ENCODE results near the gene ZNF718.
A peak's percentile ranks its signal among the peaks of the same experiment; 100 is the strongest.
"Not testable (repeated sequence)": the region's sequence is repeated elsewhere in the genome, so short reads cannot be mapped to it uniquely, and the experiment has no call there.

ZNF718 gene

DNA sequence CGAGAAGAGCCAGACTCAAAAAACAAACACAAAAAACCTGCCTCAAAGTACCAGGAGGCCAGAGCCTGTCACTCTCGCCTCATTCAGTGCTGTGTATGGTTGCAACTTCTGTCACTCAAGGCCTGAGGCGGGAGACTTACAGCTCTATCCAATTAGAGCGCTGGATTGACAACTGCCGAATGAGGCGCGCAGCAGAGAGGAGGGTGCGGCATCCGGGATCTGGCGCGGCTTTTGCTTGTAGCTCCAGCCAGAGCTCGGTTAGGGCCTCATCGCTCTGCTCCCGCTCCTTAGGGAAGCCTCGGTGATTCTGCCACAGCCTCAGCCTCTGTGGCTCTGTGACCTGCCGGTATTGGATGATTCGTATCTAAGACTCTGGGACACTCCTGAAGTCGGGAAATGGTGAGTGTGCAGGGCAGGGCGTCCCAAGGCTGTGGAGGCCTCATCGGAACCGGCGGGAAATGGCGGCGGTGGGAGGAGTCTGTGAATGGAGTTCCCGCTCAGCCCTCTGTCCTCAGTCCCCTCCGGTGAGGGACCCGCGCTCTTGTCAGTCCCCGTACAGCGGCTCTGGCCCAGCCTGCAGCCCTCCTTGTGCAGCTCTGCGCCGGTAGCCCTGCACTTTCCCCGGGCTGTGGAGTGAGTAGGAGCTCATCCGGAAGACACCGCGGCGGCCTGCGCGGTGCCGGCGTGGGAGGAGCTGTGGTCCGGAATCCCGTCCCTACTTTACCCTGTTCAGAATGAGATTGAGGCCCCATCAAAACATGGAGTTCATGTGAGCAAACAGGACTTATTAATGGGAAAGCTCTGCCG lies at the start of gene ZNF718:
TSS of gene ZNF718 (plus strand) at position 227 of the 807 bp plus-strand sequence. CDS start at position 397, 170 bp downstream.
- DNase-seq = peak; percentile 79

DNA sequence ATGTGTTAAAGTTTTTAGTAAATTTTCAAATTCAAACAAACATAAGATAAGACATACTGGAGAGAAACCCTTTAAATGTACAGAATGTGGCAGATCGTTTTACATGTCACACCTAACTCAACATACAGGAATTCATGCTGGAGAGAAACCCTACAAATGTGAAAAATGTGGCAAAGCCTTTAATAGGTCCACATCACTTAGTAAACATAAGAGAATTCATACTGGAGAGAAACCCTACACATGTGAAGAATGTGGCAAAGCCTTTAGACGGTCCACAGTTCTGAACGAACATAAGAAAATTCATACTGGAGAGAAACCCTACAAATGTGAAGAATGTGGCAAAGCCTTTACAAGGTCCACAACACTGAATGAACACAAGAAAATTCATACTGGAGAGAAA lies 38.4 kb upstream of the ZNF718 start:
- DNase-seq = no peak

DNA sequence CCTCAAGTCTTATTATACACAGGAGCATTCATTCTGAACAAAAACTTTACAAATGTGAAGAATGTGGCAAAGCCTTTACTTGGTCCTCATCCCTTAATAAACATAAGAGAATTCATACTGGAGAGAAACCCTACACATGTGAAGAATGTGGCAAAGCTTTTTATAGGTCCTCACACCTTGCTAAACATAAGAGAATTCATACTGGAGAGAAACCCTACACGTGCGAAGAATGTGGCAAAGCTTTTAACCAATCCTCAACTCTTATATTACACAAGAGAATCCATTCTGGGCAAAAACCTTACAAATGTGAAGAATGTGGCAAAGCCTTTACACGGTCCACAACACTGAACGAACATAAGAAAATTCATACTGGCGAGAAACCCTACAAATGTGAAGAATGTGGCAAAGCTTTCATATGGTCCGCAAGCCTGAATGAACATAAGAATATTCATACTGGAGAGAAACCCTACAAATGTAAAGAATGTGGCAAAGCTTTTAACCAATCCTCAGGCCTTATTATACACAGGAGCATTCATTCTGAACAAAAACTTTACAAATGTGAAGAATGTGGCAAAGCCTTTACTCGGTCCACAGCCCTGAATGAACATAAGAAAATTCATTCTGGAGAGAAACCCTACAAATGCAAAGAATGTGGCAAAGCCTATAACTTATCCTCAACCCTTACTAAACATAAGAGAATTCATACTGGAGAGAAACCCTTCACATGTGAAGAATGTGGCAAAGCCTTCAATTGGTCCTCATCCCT lies 37.6 kb upstream of the ZNF718 start:
- not testable (repeated sequence) for DNase-seq

DNA sequence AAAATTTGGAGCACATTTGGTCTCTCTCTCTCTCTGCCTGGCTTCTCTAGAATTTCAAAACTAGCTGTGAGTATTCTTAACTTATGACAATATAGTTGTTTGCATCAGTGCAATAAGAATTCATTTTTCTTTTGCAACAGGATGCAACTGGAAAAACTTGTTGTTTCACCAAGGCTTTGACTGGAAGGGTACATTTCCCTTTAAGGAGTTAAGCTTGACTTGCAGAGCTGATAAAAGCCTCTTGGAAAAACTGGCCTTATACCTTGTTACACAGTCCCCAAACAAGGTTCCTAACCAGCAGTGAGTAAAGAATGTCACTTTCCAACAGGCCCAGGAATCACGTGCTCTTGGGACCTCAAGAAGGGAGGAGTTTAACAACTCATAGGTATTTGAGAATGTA lies 25.9 kb upstream of the ZNF718 start:
- DNase-seq = no peak

DNA sequence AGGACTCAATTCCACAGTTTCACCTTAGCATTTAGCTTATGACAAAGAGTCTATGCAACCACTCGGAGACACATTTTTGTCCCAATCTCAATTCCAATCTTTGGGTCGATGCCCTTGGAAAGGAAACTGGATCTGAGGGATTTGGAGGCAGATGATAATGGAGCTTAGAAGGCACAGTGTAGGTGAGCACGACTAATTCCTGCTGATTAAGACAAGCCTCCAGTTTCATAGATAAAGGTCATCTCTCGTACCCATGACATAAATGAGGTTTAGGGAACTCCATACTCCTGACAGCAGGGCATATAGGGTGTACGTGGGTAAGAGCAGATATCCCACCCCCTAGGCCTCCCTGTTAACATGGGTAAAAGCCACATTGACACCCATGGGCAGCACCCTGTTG lies 24.4 kb upstream of the ZNF718 start:
- no peak for DNase-seq

DNA sequence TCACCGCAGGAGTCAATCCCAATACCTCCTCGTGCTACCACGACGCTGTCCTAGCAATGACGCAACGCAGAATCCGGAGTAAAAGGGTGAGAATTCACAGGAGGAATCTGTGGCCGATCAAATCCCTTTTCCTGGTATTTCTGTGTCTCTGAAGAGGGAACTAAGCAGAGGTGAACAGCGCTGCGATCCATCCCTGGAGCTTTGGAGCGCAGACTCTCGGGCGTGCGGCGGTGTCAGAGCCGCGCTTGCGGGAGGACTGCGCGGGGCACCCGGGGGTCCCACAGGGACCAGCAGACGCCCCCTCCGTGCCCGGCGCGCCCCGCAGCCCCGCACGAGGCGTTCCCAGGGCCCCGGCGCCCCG lies 17.2 kb upstream of the ZNF718 start:
- no peak for DNase-seq

DNA sequence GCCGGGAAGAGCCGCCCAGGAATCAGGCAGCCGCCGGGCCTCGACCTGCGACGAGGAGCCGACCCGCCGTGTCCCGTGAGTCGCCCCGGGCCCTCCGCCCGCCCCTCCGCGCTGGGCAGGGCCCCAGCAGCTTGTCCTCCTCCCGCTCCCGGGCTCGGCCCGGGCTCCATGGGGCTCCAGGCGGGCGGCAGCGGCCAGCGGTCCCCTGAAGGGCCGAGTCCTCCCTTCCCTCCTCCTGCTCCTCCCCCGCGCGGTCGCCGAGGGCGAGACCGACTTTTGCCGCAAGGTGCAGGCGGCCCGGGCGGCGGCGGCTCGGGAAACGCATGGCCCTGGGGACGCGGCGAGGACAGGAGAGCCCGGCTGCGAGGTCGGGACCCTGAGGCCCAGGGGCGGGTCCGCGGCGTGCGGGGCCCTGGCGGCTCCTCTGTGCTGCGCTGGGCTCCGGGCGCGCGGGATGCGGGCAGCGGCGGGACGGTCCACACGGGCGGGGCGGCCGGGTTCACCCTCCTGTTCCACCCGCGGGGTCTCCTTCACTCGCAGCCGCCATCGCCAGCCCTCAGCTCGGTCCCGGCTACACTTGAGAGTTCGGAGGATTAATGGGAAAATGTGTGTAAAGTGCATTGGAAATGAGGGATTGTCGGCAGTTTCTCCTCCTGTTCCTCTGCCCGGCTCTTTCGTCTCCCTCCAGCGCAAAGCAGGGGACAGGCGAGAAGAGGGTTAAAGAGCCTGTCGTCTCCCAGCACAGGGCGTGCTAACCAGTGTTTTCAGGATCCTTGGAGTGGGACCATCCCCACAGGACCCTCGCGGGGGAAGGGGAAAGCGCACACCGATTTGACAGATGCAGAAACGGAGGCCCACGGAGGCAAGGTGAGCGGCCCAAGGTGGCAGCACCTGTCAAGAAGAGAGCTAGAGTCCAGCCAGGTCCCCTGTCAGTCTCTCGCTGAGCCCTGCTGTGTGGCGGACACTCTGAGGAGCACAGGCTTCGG lies 16.6 kb upstream of the ZNF718 start:
- DNase-seq = no peak

DNA sequence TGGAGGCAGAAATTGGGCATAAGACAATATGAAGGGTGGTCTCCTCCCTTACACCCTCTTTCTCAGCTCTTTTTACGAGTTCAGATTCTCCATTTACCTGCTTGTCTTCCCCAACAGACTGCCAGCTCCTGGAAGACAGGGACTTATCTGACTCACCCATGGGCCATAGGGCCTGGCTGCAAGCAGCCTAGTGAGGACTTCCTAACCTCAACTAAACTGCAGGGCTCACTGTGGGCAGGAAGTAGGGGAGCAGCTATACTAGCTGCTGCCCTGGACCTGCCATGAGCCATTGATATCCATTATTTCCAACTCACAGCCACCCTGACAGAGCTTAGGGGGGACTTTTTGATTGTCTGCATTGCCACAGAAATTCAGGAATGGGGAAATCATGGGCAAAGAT lies 11.5 kb upstream of the ZNF718 start:
- no peak for DNase-seq

DNA sequence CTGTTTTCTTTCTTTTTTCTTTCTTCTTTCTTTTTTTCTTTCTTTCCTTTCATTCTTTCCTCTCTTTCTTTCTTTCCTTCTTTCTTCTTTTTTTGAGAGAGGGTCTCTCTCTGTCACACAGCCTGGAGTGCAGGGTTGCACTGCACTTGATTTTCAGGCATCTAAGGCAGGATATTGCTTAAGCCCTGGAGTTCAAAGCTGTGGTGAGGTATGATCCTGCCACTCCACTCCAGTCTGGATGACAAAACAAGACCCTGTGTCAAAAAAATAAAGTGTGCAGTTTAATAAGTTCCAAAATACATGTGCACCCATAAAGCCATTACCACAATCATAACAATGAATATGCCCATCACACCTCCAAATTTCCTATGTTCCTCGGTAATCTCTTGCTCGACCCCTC lies 10.6 kb upstream of the ZNF718 start:
- peak; percentile 9 to 16 for DNase-seq

DNA sequence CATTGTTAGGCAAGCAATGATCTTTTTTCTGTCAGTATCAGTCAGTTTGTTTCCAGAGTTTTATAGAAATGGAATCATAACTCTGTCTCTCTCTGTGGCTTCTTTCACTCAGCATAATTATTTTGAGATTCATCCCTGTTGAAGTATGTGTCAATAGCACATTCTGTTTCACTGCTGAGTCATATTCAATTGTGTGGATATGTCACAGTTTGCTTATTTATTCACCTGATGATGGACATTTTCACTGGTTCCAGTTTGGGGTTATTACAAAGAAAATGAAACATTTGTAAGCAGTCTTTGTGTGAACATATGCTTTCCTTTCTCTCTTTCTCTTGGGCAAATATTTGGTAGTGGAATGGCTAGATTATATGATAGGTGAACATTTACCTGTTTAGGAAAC lies 10.2 kb upstream of the ZNF718 start:
- no peak for DNase-seq

DNA sequence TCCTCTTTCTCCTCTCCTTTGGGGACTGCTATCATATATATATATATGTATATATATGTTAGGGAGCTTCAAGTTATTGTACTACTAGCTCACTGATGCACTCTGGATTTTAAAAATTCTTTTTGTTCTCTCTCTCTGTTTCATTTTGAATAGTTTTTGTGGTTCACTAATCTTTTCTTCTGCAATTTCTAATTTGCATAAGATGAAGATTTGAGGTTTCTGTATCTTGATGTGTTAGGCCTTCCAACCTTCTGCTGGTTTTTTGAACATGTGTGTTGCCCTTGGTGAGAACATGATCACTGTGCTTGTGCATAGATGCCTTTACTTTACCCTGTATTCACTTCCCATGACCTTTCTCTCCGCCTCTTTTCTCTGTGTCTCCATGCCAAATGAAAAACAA lies 7.8 kb upstream of the ZNF718 start:
- no peak for DNase-seq

DNA sequence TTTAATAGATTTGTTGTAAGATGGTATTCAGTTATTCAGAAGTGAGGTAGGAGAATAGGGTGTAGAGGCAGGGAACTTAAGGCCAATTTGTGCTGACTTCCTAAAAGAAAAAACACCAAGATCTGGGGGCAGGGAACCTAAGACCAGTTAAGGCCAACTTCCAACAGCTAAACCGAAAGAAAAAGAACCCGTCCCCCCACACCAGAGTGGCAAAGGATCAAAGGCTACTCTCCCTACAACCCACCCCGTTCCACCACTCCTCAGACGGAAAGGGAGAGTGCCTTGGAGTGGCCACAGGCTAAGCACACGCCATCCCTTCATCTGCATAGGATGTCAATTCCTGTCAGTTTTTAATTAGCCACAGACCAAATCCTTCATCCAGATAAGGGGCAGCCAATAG lies 3.7 kb upstream of the ZNF718 start:
- no peak for DNase-seq

DNA sequence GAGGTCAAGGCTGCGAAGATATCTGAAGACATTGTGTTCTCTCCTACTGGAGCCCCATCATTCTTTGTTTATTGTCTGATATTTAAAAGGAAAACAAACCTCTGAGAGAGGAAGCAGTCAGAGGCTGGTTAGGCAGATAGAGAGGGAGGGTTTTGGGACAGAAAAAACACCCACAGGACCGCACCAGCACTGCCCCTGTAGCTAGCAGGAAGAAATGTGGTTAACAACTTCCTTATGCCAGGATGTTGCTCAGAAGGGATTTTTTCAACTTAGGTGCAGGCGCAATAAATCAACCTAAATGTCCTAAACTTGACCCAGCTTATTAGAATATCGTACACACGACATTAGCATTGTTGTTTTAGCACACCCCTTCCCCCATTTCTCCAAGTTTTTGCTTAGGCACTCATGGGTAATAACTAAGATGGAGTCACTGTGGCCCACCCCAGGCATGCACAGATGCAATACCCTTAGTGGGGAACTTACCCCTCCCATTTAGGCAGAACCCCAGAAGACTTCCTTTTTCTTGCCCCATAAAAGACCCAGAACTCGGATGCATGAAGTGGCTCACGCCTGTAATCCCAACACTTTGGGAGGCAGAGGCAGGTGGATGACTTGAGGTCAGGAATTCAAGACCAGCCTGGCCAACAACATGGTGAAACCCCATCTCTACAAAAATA lies 2.8 kb upstream of the ZNF718 start:
- DNase-seq = peak; percentile 79 to 81

DNA sequence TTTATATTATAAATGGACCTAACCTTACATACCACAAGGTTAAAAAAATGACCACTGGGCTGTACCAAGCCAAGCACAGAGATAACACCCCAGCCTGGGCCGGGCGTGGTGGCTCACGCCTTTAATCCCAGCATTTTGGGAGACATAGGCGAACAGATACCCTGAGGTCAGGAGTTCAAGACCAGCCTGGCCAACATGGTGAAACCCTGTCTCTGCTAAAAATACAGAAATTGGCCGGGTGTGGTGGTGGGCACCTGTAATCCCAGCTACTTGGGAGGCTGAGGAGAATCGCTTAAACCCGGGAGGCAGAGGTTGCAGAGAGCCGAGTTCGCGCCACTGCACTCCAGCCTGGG lies 403 bp upstream of the ZNF718 start:
- DNase-seq = not testable (repeated sequence)

DNA sequence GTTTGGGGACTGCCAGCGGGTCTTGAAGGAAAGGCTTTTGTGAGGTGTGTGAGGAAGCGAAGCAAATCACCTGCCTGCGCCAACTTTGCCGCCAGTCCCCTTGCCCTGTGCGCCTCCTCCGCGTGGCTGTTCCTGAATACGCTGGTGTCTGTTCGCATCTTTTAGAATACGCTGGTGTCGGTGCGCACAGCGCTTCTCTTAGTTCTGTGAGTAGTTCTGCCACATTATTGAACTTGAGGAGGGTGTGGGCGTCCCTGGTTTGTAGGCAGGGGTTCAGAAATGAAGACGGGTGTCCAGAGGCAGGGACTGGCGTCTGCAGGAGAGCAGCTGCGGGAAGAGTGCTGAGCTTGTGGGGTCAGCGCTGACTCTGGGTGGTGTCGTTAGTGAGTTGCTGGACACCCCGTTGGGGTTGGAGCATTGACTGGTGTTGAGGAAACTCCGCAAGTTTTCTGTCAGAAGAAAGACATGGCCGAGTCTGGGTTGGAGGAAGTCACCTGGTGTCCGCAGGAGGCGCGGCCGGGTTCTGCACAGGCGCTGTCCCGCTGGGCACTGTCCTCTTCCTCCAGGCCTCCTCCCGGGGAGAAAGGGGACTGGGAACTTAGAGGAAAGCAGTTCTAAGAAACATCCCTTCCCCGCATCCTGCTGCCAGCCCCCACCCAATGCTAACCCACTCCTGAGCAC lies 930 bp downstream of the ZNF718 start:
- peak; percentile 13 to 21 for DNase-seq

DNA sequence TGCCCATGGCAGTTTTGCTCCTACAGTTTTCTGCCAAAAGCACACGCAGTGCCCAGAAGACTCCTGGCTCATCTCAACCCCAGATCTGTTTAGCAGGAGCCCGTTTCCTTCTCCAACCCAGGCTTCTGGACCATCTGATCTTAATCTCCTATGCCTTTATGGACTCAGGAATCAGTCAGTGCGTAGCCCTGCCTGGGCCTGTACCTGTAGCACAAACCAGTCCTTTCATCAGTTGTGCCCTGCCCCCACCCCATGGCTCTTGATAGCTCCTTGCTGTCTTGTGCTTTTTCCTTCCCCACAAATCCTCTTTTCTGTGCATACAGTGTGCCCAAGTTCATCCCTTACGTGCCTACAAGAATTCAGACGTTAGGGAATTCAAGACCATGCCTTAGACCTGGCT lies 1.5 kb downstream of the ZNF718 start:
- DNase-seq = no peak

DNA sequence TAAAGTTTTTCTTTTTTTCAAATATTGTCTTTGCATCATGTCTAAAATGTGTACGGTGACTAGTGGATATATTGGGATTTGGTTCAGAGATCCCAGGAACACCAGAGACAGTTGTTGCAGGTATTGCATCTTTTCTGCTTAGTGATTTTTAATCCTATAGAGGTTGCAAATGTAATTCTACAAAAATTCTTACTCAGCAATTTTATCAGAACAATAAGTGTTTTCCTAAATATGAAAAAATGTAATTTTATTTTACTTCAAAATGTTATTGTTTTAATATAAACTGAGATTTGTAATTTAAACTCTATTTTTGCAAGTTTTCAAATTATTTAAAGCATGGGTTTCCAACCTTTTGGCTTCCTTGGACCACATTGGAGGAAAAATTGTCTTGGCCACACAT lies 8.2 kb downstream of the ZNF718 start:
- no peak for DNase-seq

DNA sequence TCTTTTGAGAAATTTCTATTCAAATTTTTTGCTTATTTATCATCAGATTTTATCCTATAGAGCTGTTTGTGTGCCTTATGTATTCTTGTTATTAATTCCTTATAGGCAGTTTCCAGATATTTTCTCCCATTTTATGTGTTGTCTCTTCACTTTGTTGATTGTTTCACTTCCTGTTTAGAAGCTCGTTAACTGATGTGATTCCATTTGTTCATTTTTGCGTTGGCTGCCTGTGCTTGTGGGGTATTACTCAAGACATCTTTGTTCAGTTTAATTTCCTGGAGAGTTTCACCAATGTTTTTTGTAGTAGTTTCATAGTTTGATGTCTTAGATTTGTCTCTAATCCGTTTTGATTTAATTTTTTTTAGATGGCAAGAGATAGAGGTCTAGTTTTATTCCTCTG lies 14.6 kb downstream of the ZNF718 start:
- no peak for DNase-seq

DNA sequence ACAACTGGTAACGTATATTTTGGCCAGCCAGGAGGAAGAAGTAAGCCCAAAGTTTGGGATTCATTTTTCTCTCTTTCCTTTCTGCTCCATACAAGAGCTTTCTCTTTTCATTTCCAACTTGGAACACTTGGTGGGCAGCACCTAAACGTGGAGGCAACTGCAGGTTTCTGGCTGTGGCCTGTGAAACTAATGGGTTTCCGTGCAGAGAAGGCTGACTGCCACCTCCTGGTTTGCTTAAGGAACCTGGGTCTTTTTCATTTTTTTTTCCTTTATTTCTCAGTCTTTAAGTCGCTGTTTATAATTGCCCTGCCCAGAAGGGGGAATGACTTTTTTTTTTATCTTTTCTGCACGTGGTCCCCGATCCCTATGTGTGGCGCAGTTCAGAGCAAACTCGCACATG lies 15.4 kb downstream of the ZNF718 start:
- no peak for DNase-seq

DNA sequence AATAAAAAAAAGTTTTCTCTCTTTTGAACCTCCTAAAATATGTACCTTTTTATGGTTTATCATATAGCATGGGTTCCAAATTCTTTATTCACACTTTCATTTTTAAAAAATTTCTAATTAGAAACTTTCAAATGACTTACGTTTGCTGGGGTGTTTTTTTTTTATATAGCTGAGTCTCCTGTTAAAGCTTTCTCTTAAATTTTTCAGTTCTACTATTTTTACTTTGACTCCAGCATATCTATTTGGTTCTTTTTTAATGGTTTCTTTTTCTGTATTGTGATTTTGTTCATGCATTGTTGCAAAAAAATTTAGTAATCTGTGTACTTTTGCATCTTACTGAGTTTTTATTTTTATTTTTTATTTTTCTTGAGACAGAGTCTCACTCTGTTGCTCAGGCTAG lies 22.3 kb downstream of the ZNF718 start:
- DNase-seq = no peak

DNA sequence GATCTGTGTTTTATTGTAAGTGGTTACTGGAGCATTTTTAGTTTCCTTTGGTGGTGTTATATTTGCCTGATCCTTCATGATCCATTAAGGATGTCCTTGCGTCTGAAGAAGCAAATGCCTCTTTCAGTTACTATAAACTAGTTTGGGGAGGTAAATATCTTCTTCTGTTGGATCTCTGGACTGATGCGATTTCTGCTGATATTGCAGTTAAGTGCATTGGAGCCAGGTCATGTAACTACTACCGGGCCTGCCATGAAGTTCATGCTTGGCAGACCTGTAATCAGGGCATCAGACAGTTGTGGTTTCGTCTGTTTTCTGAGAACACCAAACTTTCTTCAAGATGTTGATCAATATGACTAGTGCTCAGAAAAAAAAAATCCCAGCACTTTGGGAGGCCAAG lies 22.9 kb downstream of the ZNF718 start:
- no peak for DNase-seq

Data from AML-193 (cell line).